ENCODE data around the gene KCNN4.

The KCNN4 gene

DNA sequence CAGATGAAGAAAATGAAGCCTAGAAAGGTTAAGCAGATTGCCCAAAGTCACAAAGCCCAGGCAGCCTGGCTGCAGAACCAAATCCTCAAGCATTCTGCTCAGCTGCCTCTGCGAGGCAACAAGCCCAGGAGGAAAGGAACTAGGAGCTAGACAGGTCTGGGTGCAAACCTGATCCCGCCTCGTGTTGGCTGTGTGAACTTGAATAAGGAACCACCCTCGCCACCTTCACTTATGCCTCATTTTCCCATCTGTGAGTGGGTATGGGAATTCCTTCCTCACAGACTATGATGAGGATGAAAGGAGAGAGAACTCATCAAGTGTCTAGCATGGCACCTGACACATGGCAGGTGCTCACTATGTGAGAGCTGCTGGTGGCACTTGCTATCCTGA is 32.6 kb downstream of the KCNN4 start:
- no peak for DNase-seq (ENCODE audit: low spot score)

DNA sequence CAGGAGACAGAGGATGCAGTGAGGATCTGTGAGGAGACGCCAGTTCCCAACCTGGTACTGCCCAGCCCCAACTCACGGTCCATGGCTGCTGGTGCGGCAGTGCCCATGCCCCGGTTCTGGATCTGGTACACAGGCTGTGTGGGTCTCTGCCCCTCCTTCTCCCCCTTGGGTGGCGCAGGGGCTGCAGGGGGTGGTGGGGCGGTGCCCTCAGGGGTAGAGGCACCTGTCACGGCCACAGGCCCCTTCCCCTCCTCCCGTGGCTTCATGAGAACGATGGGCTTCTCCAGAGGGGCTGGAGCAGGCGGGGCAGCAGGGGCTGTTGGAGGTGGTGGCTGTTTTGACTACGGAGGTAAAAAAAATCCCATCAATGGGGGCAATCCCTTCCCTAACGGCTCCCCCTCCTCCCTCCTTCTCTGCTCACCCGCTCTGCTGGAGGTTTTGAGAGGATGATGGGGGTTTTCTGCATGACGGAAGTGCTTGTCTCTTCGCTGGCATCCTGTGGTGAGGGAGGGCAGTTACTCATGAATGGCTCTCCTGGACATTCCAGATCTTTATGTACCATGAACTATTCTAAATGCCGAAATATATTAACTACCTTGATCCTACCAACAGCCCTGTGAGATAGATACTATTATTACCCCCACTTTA is 33.1 kb downstream of the KCNN4 start:
- DNase-seq (ENCODE audit: low spot score): no peak

DNA sequence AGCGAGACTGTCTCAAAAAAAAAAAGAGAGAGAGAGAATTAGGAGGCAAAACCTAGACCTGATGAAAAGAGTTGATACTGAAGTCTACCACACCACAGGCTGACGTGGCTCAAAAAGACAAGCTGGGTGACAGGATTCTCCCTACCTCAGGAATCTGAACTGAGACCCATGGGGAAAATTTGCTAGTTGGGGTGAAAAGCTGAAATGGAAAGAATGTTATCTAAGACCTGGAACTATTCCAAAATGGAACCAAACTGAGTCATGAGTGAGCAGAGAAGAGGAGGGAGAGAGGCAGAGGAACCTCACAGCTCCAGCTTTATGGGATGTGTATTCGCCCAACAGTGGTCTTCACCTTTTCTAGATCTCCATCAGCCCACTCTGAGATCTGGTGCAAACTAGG is 37.7 kb downstream of the KCNN4 start:
- peak; percentile 64 for DNase-seq (ENCODE audit: low spot score)

DNA sequence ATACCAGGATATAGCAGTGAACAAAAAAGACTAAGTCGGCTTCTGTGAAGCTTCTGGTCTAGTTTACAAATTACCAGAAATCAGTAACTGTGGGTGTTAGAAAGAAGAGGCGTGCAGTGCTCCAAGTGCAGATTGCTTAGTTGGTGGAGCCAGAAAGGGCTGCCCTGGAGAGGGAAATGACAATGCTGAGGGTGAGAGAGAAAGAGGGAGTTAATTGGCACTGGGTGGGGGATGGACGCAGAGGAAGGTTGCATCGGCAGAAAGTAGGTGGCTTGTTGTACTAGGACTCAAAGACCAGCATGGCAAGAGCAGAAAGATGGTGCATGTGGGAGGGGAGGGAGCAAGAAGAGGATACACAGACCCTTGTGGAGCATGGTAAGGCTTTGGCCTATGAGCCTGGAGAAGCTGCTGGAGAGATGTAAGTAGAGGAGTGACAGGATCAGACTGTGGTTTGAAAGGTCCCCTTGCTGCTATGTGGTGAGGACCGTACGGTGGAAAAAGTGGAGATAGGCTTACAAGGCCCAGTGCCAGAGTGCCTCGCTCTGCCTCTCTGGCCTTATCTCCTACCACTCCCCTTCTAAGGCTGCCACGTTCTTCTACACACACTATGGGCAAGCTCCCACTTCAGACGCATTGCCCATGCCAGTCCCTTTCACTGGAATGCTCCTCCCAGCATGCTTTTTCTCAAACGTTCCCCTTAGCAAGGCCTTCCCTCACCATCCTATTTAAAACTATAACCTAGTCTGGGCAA is 39.5 kb downstream of the KCNN4 start:
- DNase-seq (ENCODE audit: low spot score): peak; percentile 66

DNA sequence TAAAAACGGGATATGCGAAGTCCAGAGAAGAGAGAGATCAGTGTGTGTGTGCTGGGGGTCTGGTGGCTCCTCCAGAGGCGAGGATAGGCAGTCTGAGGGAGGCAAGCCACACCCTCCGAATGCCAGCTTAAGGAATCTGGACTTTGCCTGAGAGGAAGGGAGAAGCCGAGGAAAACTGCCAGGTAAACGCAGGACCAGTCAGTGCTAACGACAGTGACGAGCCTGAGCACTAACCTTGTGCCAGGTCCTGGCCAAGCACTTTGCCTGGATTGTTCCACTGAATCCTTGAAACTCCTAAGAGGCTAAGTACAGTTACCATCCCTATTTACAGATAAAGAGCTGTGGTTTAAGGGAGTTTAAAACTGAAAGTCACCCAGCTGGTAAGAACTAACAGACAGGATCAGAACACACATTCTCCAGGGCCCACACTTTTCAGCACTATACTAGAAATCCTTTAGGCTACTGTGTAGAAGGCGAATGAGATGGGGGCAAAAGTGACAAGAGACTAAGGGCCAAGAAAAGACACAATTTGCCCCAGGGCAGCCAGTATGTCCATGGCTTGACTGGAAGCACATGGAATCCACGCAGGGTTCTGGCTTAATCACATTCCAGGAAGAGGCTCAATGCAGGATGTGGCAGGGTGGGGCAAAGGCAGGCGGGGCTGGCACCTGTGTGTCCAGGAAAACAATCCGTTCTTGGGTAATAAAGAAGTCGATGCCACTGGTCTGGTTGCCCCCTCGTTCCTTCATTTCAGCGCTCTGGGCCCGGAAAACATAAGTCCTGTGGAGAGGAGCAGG is 41.1 kb downstream of the KCNN4 start:
- no peak for DNase-seq (ENCODE audit: low spot score)

DNA sequence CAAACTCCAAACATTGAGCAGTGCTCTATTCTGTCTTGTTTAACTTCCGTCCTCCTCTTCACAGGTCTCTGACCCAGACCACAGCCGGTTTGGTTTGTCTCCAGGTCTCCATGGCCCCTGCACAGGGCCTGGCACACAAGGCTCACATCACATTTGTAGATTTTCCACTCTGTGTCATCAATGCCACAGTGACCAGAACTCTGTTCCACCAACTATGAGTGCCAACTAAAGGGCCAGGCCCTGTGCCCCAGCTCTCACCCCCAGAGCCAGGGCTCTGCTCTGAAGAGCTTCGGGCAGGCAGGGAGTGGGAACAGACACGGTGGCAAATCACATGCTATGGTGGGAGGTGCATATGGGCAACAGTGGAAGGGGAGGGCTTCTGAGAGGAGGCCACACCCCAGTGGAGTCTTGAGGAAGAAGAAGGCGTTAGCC is 42.0 kb downstream of the KCNN4 start:
- DNase-seq (ENCODE audit: low spot score): no peak

DNA sequence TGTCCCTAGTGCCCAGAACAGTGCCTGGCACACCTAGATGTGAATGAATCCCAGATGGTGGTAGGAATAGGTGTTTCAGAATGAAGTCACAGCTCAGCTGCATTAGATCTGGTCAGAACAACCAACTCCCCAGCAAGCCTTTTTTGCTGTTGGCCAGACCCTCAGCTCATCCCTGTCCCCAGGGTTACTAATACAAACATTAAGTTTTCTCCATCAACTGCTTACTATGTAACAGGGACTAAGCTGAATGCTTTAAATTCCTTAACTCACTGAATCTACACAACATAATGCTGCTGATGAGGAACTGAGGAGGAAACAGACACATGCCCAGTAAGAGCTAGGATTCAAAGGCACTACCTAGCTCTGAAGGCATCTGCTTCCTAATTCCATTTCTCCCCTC is 44.8 kb downstream of the KCNN4 start:
- no peak for DNase-seq (ENCODE audit: low spot score)

DNA sequence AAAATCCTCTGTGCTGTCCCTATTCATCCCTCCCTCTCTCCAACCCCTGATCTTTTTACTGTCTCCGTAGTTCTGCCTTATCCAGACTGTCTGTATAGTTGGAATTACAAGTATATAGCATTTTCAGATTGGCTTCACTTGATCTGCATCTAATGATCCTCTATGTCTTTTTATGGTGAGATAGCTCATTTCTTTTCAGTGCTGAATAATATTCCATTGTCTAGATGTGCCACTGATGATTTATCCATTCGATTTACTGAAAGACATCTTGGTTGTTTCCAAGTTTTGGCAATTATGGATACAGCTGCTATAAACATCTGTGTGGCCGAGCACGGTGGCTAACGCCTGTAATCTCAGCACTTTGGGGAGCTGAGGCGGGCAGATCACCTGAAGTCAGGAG is 45.8 kb downstream of the KCNN4 start:
- no peak for DNase-seq (ENCODE audit: low spot score)

DNA sequence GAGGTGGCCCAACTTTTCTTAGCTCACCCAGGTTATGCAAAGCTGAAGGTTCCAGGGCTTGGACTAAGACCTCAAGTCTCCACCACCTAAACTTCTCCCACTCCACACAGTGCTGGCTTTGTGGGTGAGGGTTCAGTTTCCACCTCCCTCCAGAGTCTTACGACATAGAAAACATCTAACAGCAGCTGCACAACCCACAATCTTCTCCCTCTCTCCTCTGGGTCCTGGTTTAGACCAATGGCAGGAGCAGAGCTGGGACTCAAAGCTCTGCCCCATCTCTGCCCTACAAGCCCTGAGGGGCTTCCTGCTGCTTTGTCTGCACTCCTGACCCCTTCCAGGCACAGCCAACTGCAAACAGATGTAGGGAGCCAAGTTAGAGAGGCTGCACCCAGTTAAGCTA is 48.9 kb downstream of the KCNN4 start:
- DNase-seq (ENCODE audit: low spot score): no peak

DNA sequence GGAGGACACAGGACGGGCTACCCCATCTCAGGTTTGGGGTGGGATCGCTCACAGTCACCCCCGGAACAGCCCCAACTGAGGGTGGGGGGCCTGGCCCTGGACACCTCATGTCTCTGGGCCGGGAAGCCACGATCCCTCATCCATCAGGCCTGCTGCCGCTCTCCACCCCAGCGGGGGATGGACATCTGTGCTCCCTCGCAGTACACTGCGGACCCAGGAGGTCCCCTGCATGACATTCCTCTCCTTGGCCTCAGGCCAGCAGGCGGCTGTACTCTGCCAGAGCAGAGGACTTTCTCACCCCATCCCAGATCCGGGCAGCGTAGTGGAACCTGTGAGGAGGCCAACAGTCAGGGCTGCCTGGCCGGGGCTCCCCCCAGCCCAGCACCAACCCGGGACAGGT is 49.4 kb downstream of the KCNN4 start:
- no peak for DNase-seq (ENCODE audit: low spot score)

DNA sequence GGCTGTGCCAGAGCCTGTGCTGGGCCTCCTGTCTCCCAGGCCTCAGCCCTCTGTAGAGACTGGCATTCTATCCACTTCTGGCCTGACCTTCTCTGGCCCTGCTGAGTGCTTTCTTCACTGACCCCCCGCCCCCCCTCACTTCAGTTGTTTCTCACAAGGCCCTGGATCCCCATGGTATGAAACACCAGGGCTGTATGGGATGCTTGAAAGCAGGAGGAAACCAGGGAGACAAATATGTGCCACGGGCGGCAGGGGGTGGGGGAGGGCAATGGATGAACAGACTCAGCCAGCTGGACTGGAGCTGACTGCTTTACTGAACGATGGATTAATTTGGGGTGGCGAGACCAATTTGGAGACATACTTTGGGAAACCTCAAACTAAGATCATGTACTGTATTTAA is 50.9 kb downstream of the KCNN4 start:
- DNase-seq (ENCODE audit: low spot score): no peak

DNA sequence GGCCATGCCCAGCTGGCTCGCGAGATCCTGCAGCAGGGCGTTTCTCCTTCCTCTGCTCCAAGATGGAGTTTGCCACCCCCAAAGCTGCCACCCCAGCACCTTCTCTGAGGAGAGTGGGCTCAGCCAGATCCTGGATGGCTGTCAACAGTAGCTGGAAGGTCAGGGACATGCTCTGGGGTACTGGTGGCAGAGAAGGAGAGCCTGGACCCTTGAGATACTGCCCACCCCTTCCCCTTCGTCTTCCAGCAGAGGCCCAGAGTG is 53.2 kb downstream of the KCNN4 start:
- DNase-seq (ENCODE audit: low spot score): no peak

DNA sequence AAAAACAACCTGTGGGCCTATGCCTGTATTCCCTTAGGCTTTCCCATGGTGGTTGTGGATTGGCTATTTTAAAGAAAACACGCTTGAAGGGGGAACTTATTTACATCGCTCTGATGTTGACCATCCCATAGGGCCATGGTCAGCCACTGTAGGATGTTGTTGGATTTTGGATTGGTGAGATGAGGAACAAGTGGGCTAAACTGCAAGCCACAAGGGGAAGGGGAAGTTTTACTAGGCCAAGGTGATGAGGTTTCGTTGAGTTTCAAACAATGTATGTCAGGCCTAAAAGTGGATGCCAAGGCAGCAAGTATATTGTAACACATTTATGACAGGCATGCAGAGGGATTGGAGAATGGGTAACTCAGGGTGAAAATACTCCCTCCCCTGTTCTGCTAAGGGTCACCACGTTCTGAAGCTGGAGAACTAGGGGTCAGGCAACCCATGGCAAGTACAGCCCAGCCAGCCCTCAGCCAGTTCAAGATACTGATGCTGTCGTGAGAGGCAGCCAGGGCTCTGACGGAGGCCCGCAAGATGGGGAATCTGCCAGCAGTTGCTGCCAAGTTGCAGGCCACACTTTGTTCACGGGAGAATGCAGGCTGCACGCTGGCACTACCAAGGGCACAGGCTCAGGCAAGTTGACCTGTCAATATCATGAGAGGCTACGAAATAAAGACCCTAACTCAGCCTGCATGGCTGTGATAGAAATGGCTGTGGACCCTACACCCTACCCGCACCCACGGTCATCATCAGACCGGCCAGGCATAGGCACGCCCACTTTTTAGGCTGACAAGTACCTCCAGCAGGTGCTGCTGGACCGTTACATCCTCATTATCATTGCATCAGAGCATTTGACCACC is 53.8 kb downstream of the KCNN4 start:
- DNase-seq (ENCODE audit: low spot score): no peak

DNA sequence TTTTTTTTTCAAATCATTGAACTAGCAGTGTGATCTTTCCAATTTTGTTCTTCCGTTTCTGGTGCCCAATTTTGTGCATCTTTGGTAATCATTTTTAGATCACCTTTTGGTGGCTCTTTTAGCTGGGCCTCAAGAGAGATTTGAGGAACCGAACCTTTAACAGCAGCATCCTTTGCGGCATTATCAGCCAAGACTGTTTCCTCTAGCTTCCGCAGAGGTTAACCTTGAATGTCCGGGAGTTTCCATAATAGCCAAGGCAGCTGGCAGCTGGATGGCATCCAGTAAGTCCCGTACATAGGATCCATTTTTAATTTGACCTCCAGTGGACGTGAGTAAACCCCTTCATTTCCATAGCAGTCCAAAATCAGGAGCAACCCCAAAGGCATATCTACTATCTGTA is 55.3 kb downstream of the KCNN4 start:
- no peak for DNase-seq (ENCODE audit: low spot score)

DNA sequence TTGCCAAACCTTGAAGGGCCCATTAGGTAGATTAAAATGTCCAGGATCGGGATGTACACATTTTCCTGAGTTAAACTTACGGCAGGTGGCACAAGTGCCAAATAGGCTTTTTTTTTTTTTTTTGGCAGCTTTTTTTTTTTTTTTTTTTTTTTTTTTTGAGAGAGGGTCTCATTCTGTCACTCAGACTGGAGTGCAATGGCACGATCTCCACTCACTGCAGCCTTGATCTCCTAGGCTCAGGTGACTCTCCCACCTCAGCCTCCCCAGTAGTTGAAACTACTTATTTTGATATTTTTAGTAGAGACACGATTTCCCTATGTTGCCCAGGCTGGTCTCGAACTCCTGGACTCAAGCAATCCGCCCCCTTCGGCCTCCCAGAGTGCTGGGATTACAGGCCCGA is 55.9 kb downstream of the KCNN4 start:
- no peak for DNase-seq (ENCODE audit: low spot score)

DNA sequence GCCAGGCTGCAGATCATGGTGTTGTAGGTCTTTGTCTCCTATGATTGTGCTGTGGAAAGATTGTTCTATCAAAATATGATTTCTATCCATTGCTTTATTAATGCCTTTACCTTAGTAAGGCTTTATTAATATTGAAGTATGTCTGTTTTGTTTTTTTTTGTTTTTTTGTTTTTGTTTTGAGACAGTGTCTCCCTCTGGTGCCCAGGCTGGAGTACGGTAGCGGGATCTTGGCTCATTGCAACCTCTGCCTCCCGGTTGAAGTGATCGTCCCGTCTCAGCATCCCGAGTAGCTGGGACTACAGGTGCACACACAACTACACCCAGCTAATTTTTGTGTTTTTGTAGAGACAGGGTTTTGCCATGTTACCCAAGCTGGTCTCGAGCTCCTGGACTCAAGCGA is 57.2 kb downstream of the KCNN4 start:
- no peak for DNase-seq (ENCODE audit: low spot score)

DNA sequence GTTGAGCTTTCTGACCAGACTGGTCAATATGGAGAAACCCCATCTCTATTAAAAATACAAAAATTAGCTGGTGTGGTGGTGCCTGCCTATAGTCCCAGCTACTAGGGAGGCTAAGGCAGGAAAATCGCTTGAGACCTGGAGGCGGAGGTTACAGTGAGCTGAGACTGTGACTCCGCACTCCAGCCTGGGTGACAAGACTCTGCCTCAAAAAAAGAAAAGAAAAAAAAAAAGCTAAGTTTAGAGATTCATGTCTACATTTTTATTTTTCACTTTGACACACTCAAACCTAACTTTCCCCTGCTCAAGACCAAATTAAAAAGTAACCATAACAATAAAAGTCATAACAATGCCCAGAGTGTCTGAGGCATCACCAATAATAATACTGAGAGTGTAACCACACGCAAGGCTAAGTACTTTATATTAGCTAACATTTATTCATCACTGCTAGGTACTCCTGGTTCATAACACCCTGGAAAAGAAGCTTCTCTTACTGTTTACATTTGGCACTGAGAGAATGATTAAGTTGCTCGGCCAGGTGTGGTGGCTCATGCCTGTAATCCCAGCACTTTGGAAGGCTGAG is 59.2 kb downstream of the KCNN4 start:
- no peak for DNase-seq (ENCODE audit: low spot score)

DNA sequence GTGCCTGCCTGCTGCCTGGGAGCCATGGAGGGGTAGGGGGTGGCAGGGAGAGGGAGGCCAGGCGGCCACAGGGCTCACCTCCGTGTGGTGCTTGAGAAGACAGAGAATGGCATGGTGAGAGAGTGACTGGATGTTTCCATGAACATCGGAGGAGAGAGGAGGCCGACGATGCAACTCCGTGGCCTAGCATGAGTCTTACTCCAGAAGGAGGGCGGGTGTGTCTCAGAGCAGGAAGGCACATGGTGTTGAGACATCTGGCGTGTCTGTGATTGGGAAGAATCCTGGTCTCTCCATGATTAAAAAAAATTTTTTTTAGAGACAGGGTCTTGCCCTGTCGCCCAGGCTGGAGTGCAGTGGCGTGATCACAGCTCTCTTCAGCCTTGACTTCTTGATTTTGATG is 59.8 kb downstream of the KCNN4 start:
- DNase-seq (ENCODE audit: low spot score): no peak

DNA sequence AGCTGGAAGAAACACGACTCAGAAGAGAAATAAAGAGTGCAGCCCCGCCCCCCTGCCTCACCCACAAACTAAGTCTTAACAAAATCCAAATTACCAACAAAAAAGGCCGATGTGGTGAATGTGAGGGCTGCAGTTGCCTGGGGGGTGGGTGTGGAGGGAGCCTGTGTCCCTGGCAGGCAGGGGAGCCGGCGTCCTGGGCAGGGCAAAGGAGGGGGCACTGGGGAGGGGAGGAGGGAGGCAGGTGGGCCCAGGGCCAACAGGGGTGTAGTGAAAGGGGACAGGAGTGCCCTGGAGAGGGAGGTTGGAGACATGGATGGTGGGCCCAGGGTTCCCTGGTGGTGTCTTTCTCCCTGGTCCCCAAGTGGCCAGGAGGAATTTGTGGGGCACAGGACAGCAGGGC is 60.9 kb downstream of the KCNN4 start:
- DNase-seq (ENCODE audit: low spot score): no peak

DNA sequence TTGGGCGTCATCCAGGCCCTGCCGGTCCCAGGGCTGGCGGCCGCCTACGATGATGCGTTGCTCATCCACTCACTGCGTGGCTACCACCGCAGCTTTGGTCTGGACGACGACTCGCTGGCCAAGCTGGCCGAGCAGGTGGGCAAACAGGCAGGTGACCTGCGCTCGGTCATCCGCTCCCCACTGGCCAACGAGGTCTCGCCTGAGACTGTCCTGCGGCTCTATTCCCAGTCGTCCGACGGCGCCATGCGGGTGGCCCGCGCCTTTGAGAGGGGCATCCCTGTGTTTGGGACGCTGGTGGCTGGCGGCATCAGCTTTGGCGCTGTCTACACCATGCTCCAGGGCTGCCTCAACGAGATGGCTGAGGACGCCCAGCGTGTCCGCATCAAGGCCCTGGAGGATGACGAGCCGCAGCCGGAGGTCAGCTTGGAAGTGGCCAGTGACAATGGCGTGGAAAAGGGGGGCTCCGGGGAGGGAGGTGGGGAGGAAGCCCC is 61.4 kb downstream of the KCNN4 start:
- DNase-seq (ENCODE audit: low spot score): no peak

DNA sequence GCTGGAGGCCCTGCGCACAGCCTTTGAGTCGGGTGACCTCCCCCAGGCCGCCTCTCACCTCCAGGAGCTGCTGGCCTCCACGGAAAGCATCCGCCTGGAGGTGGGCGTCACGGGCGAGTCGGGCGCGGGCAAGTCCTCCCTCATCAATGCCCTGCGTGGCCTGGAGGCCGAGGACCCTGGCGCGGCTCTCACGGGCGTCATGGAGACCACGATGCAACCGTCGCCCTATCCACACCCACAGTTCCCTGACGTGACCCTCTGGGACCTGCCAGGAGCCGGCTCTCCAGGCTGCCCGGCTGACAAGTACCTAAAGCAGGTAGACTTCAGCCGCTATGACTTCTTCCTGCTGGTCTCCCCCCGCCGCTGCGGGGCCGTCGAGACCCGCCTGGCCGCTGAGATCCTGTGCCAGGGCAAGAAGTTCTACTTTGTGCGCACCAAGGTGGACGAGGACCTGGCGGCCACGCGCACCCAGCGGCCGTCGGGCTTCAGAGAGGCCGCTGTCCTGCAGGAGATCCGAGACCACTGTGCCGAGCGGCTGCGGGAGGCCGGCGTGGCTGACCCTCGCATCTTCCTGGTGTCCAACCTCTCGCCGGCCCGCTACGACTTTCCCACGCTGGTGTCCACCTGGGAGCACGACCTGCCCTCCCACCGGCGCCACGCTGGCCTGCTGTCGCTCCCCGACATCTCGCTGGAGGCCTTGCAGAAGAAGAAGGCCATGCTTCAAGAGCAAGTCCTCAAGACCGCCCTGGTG is 62.0 kb downstream of the KCNN4 start:
- no peak for DNase-seq (ENCODE audit: low spot score)

Measured in hematopoietic multipotent progenitor cell treated with erythropoietin and hydrocortisone succinate and interleukin-3 and kit ligand, for 17 days (in vitro differentiated cells).